ENCODE data around the gene NDUFC2. TPM values are rescaled to one million over a fixed set of nuclear protein-coding genes. Genes with fewer than 3 reads are reported as not detected.

NDUFC2 gene
- total and polyA plus RNA-seq, 2 donors (not counting 3 experiments of a cell fraction or from before 2014, with no cell fraction given), result 226 to 318 TPM

- intact Hi-C loops (cut with micrococcal nuclease), result no loop called here
- DNase-seq (ENCODE audit: low read depth, low spot score), result no peak
- Histone ChIP-seq H3K27me3 (ENCODE audit: control insufficient read depth in 2 of 2, insufficient read depth in 2 of 2, low read length in 2 of 2) (no peaks in the 10 kb centered on the region), H3K4me3 (replicated peaks in 1 of 3; ENCODE audit: insufficient read depth in 1 of 3, low read depth in 1 of 3, low read length in 3 of 3) (no peak overlapping the region), H3K9me3 (replicated peaks; ENCODE audit: control insufficient read depth, insufficient read depth, low read length) (no peaks in the 10 kb centered on the region), H3K79me2 (ENCODE audit: control insufficient read depth, insufficient read depth, low read length) (no peaks in the 10 kb centered on the region), H2AFZ (ENCODE audit: low read depth, low read length) (no peak overlapping the region), H3K9me1 (replicated peaks; ENCODE audit: control insufficient read depth, extremely low read depth, insufficient read depth, low read length) (no peaks in the 10 kb centered on the region), H3K4me2 (ENCODE audit: insufficient read depth, low read length) (no peak overlapping the region), H4K20me1 (replicated peaks; ENCODE audit: control insufficient read depth, extremely low read depth, insufficient read depth, low read length) (no peaks in the 10 kb centered on the region), H3K4me1 (ENCODE audit: control insufficient read depth, extremely low read depth, insufficient read depth, low read length) (no peaks in the 10 kb centered on the region), H3K36me3 (ENCODE audit: control insufficient read depth in 2 of 2, extremely low read depth in 1 of 2, insufficient read depth in 2 of 2, low read length in 2 of 2) (peaks cover 0 to 2% of the 10 kb centered on the region in 2 experiments), H3K9ac (replicated peaks; ENCODE audit: extremely low read depth, insufficient read depth, low read length) (no peak overlapping the region), H3K27ac (ENCODE audit: insufficient read depth, low read depth, low read length) (no peak overlapping the region)
- BruUV-seq (replicated peaks), result no TSS peak
- ChIA-PET CTCF (interaction anchor here (1.1 to 1.8 kb wide), 2 partner anchors 8 to 21 kb away, joined by 3 read pairs; no protein-coding TSS in a partner anchor), POLR2A (no interaction called here)
- FAIRE-seq, result no peak
- TF ChIP-seq GATA2 (IDR thresholded peaks at IDR 0.05; ENCODE audit: insufficient read depth, insufficient read length, low read depth, low read length), result no peak
- TF ChIP-seq FOS (IDR thresholded peaks at IDR 0.05; ENCODE audit: borderline replicate concordance, insufficient read depth, low read length), result no peak
- no peak for TF ChIP-seq MYC (IDR thresholded peaks at IDR 0.05; ENCODE audit: low read depth, low read length)
- no peak for TF ChIP-seq POLR2A (IDR thresholded peaks at IDR 0.05; ENCODE audit: low read depth, low read length)
- no peak for TF ChIP-seq MAX (IDR thresholded peaks at IDR 0.05; ENCODE audit: insufficient read depth, insufficient read length)
- TF ChIP-seq JUN (IDR thresholded peaks at IDR 0.05; ENCODE audit: borderline replicate concordance, insufficient read depth, insufficient read length, low read depth), result no peak
- TF ChIP-seq CTCF (IDR thresholded peaks at IDR 0.05; ENCODE audit: extremely low read depth in 1 of 2, insufficient read depth in 1 of 2, low read depth in 1 of 2, low read length in 2 of 2), result no peak
- TF ChIP-seq POLR2AphosphoS5 (IDR thresholded peaks at IDR 0.05; ENCODE audit: insufficient read depth, low read depth, low read length), result no peak
- no peak for TF ChIP-seq EZH2 (IDR thresholded peaks at IDR 0.05; ENCODE audit: borderline replicate concordance, low read depth, low read length, severe bottlenecking)
- dilution Hi-C loops (cut with MboI; ENCODE audit: extremely low pct_ligation_motif_present, low sequenced_read_pairs), result no loop called here
These were observed 29.7 kb upstream of the NDUFC2 start for GRCh38 chr11:78109081-78110015.

All from endothelial cell of umbilical vein (primary cell).